DOHH2 (cell line): ENCODE results near the gene CNTF.

ENCODE experiments used
- H3F3A ChIP-seq: fragments of 200-600 bp; sonication (generic), shearing (Covaris generic); 2 replicates; pipeline ENCODE4 v1.6.0; 2016; ENCODE audit warnings: antibody characterized with exemption, mild to moderate bottlenecking; ENCODE audit not compliant: control insufficient read depth, insufficient read depth
- H3K27ac ChIP-seq: fragments of 200-600 bp; sonication (generic); 2 replicates; pipeline ENCODE4 v1.5.1; 2014; ENCODE audit warnings: low read depth, mild to moderate bottlenecking, low read length, moderate library complexity
- H3K27me3 ChIP-seq: fragments of 200-600 bp; sonication (generic); 2 replicates; pipeline ENCODE4 v1.6.1; 2014; ENCODE audit warnings: mild to moderate bottlenecking, low read length, mixed read lengths; ENCODE audit not compliant: control insufficient read depth
- H3K36me3 ChIP-seq: fragments of 200-600 bp; sonication (generic); 2 replicates; pipeline ENCODE4 v1.6.1; 2014; ENCODE audit warnings: mild to moderate bottlenecking, low read length, moderate library complexity, mixed read lengths; ENCODE audit not compliant: control insufficient read depth
- H3K4me1 ChIP-seq: fragments of 200-600 bp; sonication (generic); 2 replicates; pipeline ENCODE4 v1.6.1; 2014; ENCODE audit warnings: mild to moderate bottlenecking, low read length, mixed read lengths; ENCODE audit not compliant: control insufficient read depth
- H3K4me2 ChIP-seq: fragments of 200-600 bp; sonication (generic); 2 replicates; pipeline ENCODE4 v1.6.0; 2014; ENCODE audit warnings: mild to moderate bottlenecking, low read length, moderate library complexity
- H3K4me3 ChIP-seq: fragments of 200-600 bp; sonication (generic); 2 replicates; pipeline ENCODE4 v1.5.1; 2014; ENCODE audit warnings: mild to moderate bottlenecking, low read length, mixed read lengths
- H3K79me2 ChIP-seq: fragments of 200-600 bp; sonication (generic); 2 replicates; pipeline ENCODE4 v1.6.1; 2014; ENCODE audit warnings: mild to moderate bottlenecking, low read length, mixed read lengths; ENCODE audit not compliant: control insufficient read depth
- H3K9me2 ChIP-seq: fragments of 200-600 bp; sonication (generic); replicated peaks from 2 replicates; pipeline ENCODE4 v1.6.1; 2014; ENCODE audit warnings: mild to moderate bottlenecking, low read length, mixed read lengths; ENCODE audit not compliant: control insufficient read depth
- H3K9me3 ChIP-seq: fragments of 200-600 bp; sonication (generic); 2 replicates; pipeline ENCODE4 v1.6.1; 2014; ENCODE audit warnings: antibody characterized with exemption, low read length, mixed read lengths; ENCODE audit not compliant: control insufficient read depth, insufficient read depth
- H4K20me1 ChIP-seq: fragments of 200-600 bp; sonication (generic); 2 replicates; pipeline ENCODE4 v1.6.0; 2014; ENCODE audit warnings: low read depth, mild to moderate bottlenecking, antibody characterized with exemption, low read length, moderate library complexity; ENCODE audit not compliant: control insufficient read depth, insufficient read depth
- EZH2phosphoT487 ChIP-seq: fragments of 200-600 bp; sonication (generic); IDR thresholded peaks from 2 replicates; pipeline ENCODE4 v1.6.1; 2017; ENCODE audit warnings: borderline replicate concordance, mild to moderate bottlenecking, antibody characterized with exemption, low read length, moderate library complexity, mixed read lengths
- TF ChIP-seq, protein P1 (sequence below): fragments of 200-600 bp; sonication (generic); IDR thresholded peaks from one replicate; pipeline ENCODE4 v1.5.1; 2014; ENCODE audit warnings: antibody characterized with exemption, mild to moderate bottlenecking, low read depth, low read length; ENCODE audit not compliant: poor library complexity, severe bottlenecking

CNTF gene

DNA sequence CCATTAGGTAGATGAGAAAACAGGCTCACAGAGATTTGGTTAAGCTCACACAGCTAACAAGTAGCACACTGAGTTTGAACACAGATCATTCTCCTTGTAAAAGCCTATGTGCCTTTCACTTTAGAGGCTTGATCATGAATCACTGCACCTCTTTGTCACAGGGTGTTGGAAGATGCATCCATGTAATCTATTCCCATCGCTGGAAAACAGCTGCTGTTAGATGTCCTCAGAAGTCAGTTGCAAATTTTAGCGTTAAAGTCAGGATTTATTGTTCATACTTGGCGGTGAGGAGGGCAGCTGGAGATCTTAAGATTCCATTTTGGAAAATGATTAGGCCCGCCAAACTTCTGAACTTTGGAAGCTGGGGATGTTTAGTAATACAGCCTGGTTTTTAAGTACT is 2.6 kb downstream of the CNTF start:
- Histone ChIP-seq H3K36me3 (peaks cover 64% of the 10 kb centered on the region), H3K27me3 (no peaks in the 10 kb centered on the region), H3F3A (peaks cover 27% of the 10 kb centered on the region), H3K4me1 (peaks cover 29% of the 10 kb centered on the region), H3K4me3 (no peak overlapping the region), H4K20me1 (no peaks in the 10 kb centered on the region), H3K9me3 (no peaks in the 10 kb centered on the region), H3K27ac (no peak overlapping the region), H3K79me2 (peaks cover 3% of the 10 kb centered on the region), H3K4me2 (no peak overlapping the region), H3K9me2 (no peaks in the 10 kb centered on the region)
- TF ChIP-seq, protein P1, sequence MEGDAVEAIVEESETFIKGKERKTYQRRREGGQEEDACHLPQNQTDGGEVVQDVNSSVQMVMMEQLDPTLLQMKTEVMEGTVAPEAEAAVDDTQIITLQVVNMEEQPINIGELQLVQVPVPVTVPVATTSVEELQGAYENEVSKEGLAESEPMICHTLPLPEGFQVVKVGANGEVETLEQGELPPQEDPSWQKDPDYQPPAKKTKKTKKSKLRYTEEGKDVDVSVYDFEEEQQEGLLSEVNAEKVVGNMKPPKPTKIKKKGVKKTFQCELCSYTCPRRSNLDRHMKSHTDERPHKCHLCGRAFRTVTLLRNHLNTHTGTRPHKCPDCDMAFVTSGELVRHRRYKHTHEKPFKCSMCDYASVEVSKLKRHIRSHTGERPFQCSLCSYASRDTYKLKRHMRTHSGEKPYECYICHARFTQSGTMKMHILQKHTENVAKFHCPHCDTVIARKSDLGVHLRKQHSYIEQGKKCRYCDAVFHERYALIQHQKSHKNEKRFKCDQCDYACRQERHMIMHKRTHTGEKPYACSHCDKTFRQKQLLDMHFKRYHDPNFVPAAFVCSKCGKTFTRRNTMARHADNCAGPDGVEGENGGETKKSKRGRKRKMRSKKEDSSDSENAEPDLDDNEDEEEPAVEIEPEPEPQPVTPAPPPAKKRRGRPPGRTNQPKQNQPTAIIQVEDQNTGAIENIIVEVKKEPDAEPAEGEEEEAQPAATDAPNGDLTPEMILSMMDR = no peak
- no peak for TF ChIP-seq EZH2phosphoT487

DNA sequence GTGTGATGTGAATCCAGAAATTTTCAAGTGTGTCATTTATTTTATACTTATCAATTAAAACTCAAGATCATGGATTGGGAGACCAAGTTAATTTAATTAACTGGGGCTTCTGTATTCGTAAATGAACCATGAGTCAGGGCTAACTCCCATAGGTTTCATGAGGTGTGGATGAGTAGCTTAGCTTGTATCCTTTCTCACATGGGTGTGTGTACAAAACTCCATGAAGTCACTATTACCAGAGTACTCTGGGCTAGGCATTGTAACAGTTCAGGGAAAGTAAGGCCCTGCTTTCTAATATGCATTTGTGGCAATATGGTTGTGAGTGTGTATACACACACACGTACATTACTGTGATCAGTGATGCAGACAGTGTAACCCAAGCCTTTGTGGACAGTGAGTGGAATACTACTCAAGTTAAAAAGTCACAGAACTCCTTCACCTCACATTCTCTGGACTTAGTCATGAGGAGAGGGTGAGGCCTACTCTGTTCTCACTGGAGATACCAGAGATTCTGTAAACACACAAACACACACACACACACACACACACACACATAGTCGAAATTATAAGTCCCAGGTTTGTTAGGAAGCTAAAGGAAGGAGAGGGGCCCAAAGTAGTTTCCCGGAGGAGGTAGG is 3.5 kb downstream of the CNTF start:
- Histone ChIP-seq H3K4me2 (peak overlapping the region; percentile 37; the same call in 1 of the 2 replicates), H3K4me1 (peaks cover 29% of the 10 kb centered on the region), H3K9me3 (no peaks in the 10 kb centered on the region), H3K79me2 (no peaks in the 10 kb centered on the region), H3K36me3 (peaks cover 57% of the 10 kb centered on the region), H3F3A (peaks cover 27% of the 10 kb centered on the region), H3K27ac (0 out of 2 replicates have a peak overlapping the region, but pooled peaks have one; percentile 17), H3K9me2 (no peaks in the 10 kb centered on the region), H3K27me3 (no peaks in the 10 kb centered on the region), H3K4me3 (no peak overlapping the region), H4K20me1 (no peaks in the 10 kb centered on the region)
- TF ChIP-seq, protein P1 = no peak
- TF ChIP-seq EZH2phosphoT487 = no peak

DNA sequence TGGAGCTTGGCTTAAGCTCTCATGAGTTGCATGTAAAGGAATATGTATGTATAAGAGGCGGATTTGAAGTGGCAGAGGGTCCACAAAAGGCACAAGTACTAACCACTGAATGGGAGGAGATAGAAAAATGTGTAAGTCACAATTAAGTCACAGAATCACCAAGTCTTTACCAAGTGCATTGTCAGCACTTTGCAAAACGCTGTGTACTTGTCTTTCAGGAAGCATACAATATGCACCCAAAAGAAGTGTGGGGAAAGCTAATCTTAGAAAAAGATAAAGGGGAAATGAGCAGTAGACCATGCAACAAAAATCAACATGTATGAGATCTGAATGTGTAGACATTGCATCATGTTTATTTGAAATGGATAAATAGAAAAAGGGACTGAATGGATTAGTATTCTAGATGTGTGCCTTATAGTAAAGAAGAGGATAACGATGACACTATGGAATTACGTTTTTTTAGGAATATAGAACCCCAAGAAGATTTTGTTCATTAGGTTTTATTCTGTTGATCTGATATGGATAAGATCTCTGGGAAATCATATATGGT is 4.5 kb downstream of the CNTF start:
- H4K20me1 ChIP-seq = no peaks in the 10 kb centered on the region
- H3K4me1 ChIP-seq = peaks cover 29% of the 10 kb centered on the region
- no peaks in the 10 kb centered on the region for H3K79me2 ChIP-seq
- peak overlapping the region; percentile 17 for H3K4me2 ChIP-seq
- H3K9me2 ChIP-seq = no peaks in the 10 kb centered on the region
- no peak overlapping the region for H3K4me3 ChIP-seq
- no peak for TF ChIP-seq EZH2phosphoT487
- H3K9me3 ChIP-seq = no peaks in the 10 kb centered on the region
- peaks cover 47% of the 10 kb centered on the region for H3K36me3 ChIP-seq
- H3K27ac ChIP-seq = 0 out of 2 replicates have a peak overlapping the region, but pooled peaks have one; percentile 7
- H3F3A ChIP-seq = peaks cover 27% of the 10 kb centered on the region
- no peaks in the 10 kb centered on the region for H3K27me3 ChIP-seq

DNA sequence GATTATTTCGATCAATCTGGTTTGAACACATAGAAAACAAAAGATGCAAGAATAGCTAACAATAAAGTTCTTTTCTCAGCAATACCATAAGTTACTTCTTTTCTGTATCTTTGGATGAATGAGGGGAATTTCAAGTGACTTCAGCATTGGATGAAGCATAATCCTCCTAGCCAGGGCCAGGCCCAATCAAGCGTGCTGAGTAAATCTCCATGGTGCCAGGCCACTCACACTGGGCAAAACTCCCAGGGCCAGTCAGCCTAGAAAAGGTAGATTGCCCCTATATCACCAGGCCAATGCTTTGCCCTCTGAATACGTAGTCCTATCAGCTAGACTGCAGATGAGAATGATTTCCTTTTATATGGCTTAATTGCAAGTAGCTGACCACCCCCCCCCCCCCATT is 6.0 kb downstream of the CNTF start:
- H3F3A ChIP-seq = peaks cover 27% of the 10 kb centered on the region
- H3K27ac ChIP-seq = no peak overlapping the region
- TF ChIP-seq, protein P1 = no peak
- no peak for TF ChIP-seq EZH2phosphoT487
- H4K20me1 ChIP-seq = no peaks in the 10 kb centered on the region
- no peaks in the 10 kb centered on the region for H3K27me3 ChIP-seq
- H3K79me2 ChIP-seq = no peaks in the 10 kb centered on the region
- H3K36me3 ChIP-seq = peaks cover 33% of the 10 kb centered on the region
- no peaks in the 10 kb centered on the region for H3K9me3 ChIP-seq
- H3K4me3 ChIP-seq = no peak overlapping the region
- no peaks in the 10 kb centered on the region for H3K9me2 ChIP-seq
- peaks cover 29% of the 10 kb centered on the region for H3K4me1 ChIP-seq
- no peak overlapping the region for H3K4me2 ChIP-seq
